Loucy (cell line): ENCODE results near the gene AQP1.

Experiments used
- H2AFZ ChIP-seq: fragments of 200-600 bp; sonication (generic); 2 replicates; pipeline ENCODE4 v1.6.0; 2016; ENCODE audit warnings: antibody characterized with exemption, mild to moderate bottlenecking, low read length, moderate library complexity
- H3F3A ChIP-seq: fragments of 200-600 bp; 2 replicates; pipeline ENCODE4 v1.6.0; 2016; ENCODE audit warnings: antibody characterized with exemption, low read depth, mild to moderate bottlenecking
- H3K27me3 ChIP-seq: fragments of 200-600 bp; sonication (generic); 2 replicates; pipeline ENCODE4 v1.6.1; 2014; ENCODE audit warnings: low read length, mild to moderate bottlenecking; ENCODE audit not compliant: insufficient read depth, poor library complexity, severe bottlenecking
- H3K36me3 ChIP-seq: fragments of 200-600 bp; sonication (generic); 2 replicates; pipeline ENCODE4 v1.6.1; 2016; ENCODE audit warnings: low read length; ENCODE audit not compliant: insufficient read depth
- H3K4me1 ChIP-seq: fragments of 200-600 bp; sonication (generic); 2 replicates; pipeline ENCODE4 v1.5.1; 2014; ENCODE audit warnings: low read length, mild to moderate bottlenecking; ENCODE audit not compliant: insufficient read depth, poor library complexity, severe bottlenecking
- H3K4me2 ChIP-seq: fragments of 200-600 bp; sonication (generic); 2 replicates; pipeline ENCODE4 v1.6.0; 2014; ENCODE audit warnings: antibody characterized with exemption, low read length, low read depth, mild to moderate bottlenecking; ENCODE audit not compliant: poor library complexity, severe bottlenecking
- H3K4me3 ChIP-seq: fragments of 200-600 bp; sonication (generic); 2 replicates; pipeline ENCODE4 v1.5.1; 2014; ENCODE audit warnings: low read length, mild to moderate bottlenecking, mixed read lengths; ENCODE audit not compliant: poor library complexity, severe bottlenecking
- H3K79me2 ChIP-seq: fragments of 200-600 bp; sonication (generic); 2 replicates; pipeline ENCODE4 v1.6.1; 2014; ENCODE audit warnings: low read length; ENCODE audit not compliant: insufficient read depth
- H3K9ac ChIP-seq: fragments of 200-600 bp; sonication (generic); 2 replicates; pipeline ENCODE4 v1.6.0; 2014; ENCODE audit warnings: mild to moderate bottlenecking, low read depth, low read length, moderate library complexity; ENCODE audit not compliant: poor library complexity, severe bottlenecking
- H3K9me2 ChIP-seq: fragments of 200-600 bp; sonication (generic); replicated peaks from 2 replicates; pipeline ENCODE4 v1.6.1; 2016; ENCODE audit warnings: low read depth, low read length, mixed read lengths
- H3K9me3 ChIP-seq: fragments of 200-600 bp; sonication (generic); 2 replicates; pipeline ENCODE4 v1.6.1; 2014; ENCODE audit warnings: mild to moderate bottlenecking, antibody characterized with exemption, low read length, low read depth; ENCODE audit not compliant: insufficient read depth
- H4K20me1 ChIP-seq: fragments of 200-600 bp; sonication (generic); 2 replicates; pipeline ENCODE4 v1.6.0; 2014; ENCODE audit warnings: antibody characterized with exemption, low read length, mild to moderate bottlenecking; ENCODE audit not compliant: insufficient read depth, poor library complexity, severe bottlenecking
- CTCF ChIP-seq: fragments of 200-600 bp; sonication (generic); conservative IDR thresholded peaks from 2 replicates; pipeline ENCODE4 v1.5.1; 2014; ENCODE audit warnings: mild to moderate bottlenecking, antibody characterized with exemption, low read length
- EZH2phosphoT487 ChIP-seq: fragments of 200-600 bp; IDR thresholded peaks from 2 replicates; pipeline ENCODE4 v1.6.1; 2018; ENCODE audit warnings: antibody characterized with exemption, mild to moderate bottlenecking, moderate library complexity, borderline replicate concordance

AQP1 gene

GRCh38 chr7:30911561-30911969 lies at the start of gene AQP1:
AQP1 (plus strand) TSS chr7:30911853; CDS start chr7:30911910, 57 bp downstream.
- Histone ChIP-seq H3K4me2 (no peak within 1 kb of the TSS), H3K27me3 (no peaks in the 10 kb centered on the region), H2AFZ (no peak within 1 kb of the TSS)

GRCh38 chr7:30862995-30863705 lies 48.5 kb upstream of the AQP1 start:
- H3K4me3 ChIP-seq: no peak overlapping the region
- no peaks in the 10 kb centered on the region for H3K4me1 ChIP-seq
- H3K36me3 ChIP-seq: no peaks in the 10 kb centered on the region
- H3F3A ChIP-seq: no peaks in the 10 kb centered on the region
- no peaks in the 10 kb centered on the region for H3K79me2 ChIP-seq
- no peak overlapping the region for H3K4me2 ChIP-seq
- no peaks in the 10 kb centered on the region for H3K9me2 ChIP-seq
- no peak overlapping the region for H3K9ac ChIP-seq
- H4K20me1 ChIP-seq: no peaks in the 10 kb centered on the region
- no peaks in the 10 kb centered on the region for H3K9me3 ChIP-seq
- no peak overlapping the region for H2AFZ ChIP-seq
- no peak for TF ChIP-seq CTCF
- TF ChIP-seq EZH2phosphoT487: no peak
- H3K27me3 ChIP-seq: no peaks in the 10 kb centered on the region

More at GRCh38 chr7:30911561-30911969, at the start of gene AQP1:
- Histone ChIP-seq H3K9ac (no peak within 1 kb of the TSS), H3K36me3 (no peaks in the 10 kb centered on the region), H4K20me1 (no peaks in the 10 kb centered on the region), H3K9me3 (no peaks in the 10 kb centered on the region), H3K4me1 (no peaks in the 10 kb centered on the region), H3K9me2 (no peaks in the 10 kb centered on the region), H3F3A (no peaks in the 10 kb centered on the region), H3K79me2 (no peaks in the 10 kb centered on the region), H3K4me3 (no peak within 1 kb of the TSS)
- no peak for TF ChIP-seq EZH2phosphoT487
- TF ChIP-seq CTCF: no peak

GRCh38 chr7:30863706-30864035 lies 48.0 kb upstream of the AQP1 start:
- H4K20me1 ChIP-seq: no peaks in the 10 kb centered on the region
- no peak overlapping the region for H2AFZ ChIP-seq
- no peak overlapping the region for H3K9ac ChIP-seq
- no peaks in the 10 kb centered on the region for H3K36me3 ChIP-seq
- H3K9me3 ChIP-seq: no peaks in the 10 kb centered on the region
- no peaks in the 10 kb centered on the region for H3K4me1 ChIP-seq
- no peak overlapping the region for H3K4me2 ChIP-seq
- no peaks in the 10 kb centered on the region for H3K9me2 ChIP-seq
- no peaks in the 10 kb centered on the region for H3F3A ChIP-seq
- H3K27me3 ChIP-seq: no peaks in the 10 kb centered on the region
- no peak overlapping the region for H3K4me3 ChIP-seq
- H3K79me2 ChIP-seq: no peaks in the 10 kb centered on the region
- no peak for TF ChIP-seq CTCF
- no peak for TF ChIP-seq EZH2phosphoT487
